BJ (cell line): Measurements from ENCODE around the gene ATF6. TPM values are rescaled to one million over a fixed set of nuclear protein-coding genes. Genes with fewer than 3 reads are reported as not detected.

Source experiments
- CTCF ChIA-PET: fragments of 350-600 bp; formaldehyde crosslinking; extraction: SDS; loops from one replicate; lab custom pipeline; 2021; ENCODE audit warnings: antibody characterized with exemption, inconsistent platforms; lab: Yijun Ruan, JAX
- POLR2A ChIA-PET: fragments of 300-600 bp; sonication (Branson Sonifier 250); formaldehyde crosslinking; extraction: SDS; loops from one replicate; lab custom pipeline; 2021; ENCODE audit warnings: antibody characterized with exemption; lab: Charles Lee
- DNase-seq: peaks from one replicate; pipeline ENCODE4 v3.0.0-alpha.2; 2011; ENCODE audit warnings: low read depth
- H3K27me3 ChIP-seq: 2 replicates; pipeline ENCODE4 v1.6.0; 2011; ENCODE audit warnings: low read length; ENCODE audit not compliant: control insufficient read depth, insufficient read depth
- H3K36me3 ChIP-seq: 2 replicates; pipeline ENCODE4 v1.5.1; 2011; ENCODE audit warnings: low read length; ENCODE audit not compliant: control insufficient read depth, insufficient read depth
- H3K4me3 ChIP-seq: 2 replicates; pipeline ENCODE4 v1.5.1; 2011; ENCODE audit warnings: low read depth, mild to moderate bottlenecking, control low read depth, low read length
- CTCF ChIP-seq: IDR thresholded peaks from 2 replicates; pipeline ENCODE4 v1.5.1; 2011; ENCODE audit warnings: low read depth, mild to moderate bottlenecking, control low read depth, inconsistent platforms, low read length, moderate library complexity; ENCODE audit not compliant: insufficient read depth
- polyA plus RNA-seq: library from polyadenylated mRNA; depleted of rRNA; stranded (reverse); fragments of >200 nt; gene quantifications from 2 replicates; pipeline ENCODE4 v1.2.3, GENCODE V29; 2011

ATF6 gene
- polyA plus RNA-seq, 1 experiment: 22.2 TPM

GRCh38 chr1:161868832-161869231 is 102.7 kb downstream of the ATF6 start:
- TF ChIP-seq CTCF: no peak
- ChIA-PET POLR2A (no interaction called here), CTCF (interaction anchor here (1.0 to 6.3 kb wide), 3 partner anchors 156 to 168 kb away, joined by 3 to 72 read pairs (median 11); no protein-coding TSS in a partner anchor)

GRCh38 chr1:161869291-161869690 is 103.2 kb downstream of the ATF6 start:
- DNase-seq: no peak
- Histone ChIP-seq H3K27me3 (no peaks in the 10 kb centered on the region), H3K4me3 (no peak overlapping the region), H3K36me3 (no peaks in the 10 kb centered on the region)
- CTCF ChIA-PET: interaction anchor here (0.6 to 2.3 kb wide), 3 partner anchors 14 to 167 kb away, joined by 3 to 11 read pairs (median 3); no protein-coding TSS in a partner anchor
- TF ChIP-seq CTCF: no peak
- POLR2A ChIA-PET: no interaction called here

More at GRCh38 chr1:161868832-161869231, 102.7 kb downstream of the ATF6 start:
- no peak overlapping the region for H3K4me3 ChIP-seq
- H3K36me3 ChIP-seq: no peaks in the 10 kb centered on the region
- no peak for DNase-seq
- no peaks in the 10 kb centered on the region for H3K27me3 ChIP-seq

- POLR2A ChIA-PET: no interaction called here
- CTCF ChIA-PET: no interaction called here
Measured at GRCh38 chr1:161872506-161872905, 106.4 kb downstream of the ATF6 start.

GRCh38 chr1:161879261-161879660 is 113.1 kb downstream of the ATF6 start:
- TF ChIP-seq CTCF: no peak
- ChIA-PET CTCF (interaction anchor here (0.6 kb wide), 1 partner anchor 24 kb away, joined by 4 read pairs; no protein-coding TSS in a partner anchor), POLR2A (no interaction called here)
- H3K27me3 ChIP-seq: no peaks in the 10 kb centered on the region
- H3K36me3 ChIP-seq: no peaks in the 10 kb centered on the region
- DNase-seq: no peak
- no peak overlapping the region for H3K4me3 ChIP-seq

More at GRCh38 chr1:161872506-161872905, 106.4 kb downstream of the ATF6 start:
- Histone ChIP-seq H3K4me3 (no peak overlapping the region), H3K36me3 (no peaks in the 10 kb centered on the region), H3K27me3 (no peaks in the 10 kb centered on the region)
- DNase-seq: no peak
- no peak for TF ChIP-seq CTCF

- H3K36me3 ChIP-seq: no peaks in the 10 kb centered on the region
- no peak for TF ChIP-seq CTCF
- H3K4me3 ChIP-seq: no peak overlapping the region
- DNase-seq: no peak
- H3K27me3 ChIP-seq: no peaks in the 10 kb centered on the region
- ChIA-PET CTCF (interaction anchor here (1.2 to 1.3 kb wide), 2 partner anchors 74 to 152 kb away, joined by 3 read pairs; no protein-coding TSS in a partner anchor), POLR2A (no interaction called here)
Measured at GRCh38 chr1:161884475-161884874, 118.4 kb downstream of the ATF6 start.
